GM21786 (cell line): ENCODE data around the gene CRADD.

Source experiments
- ATAC-seq: cut with Tn5 transposase; IDR thresholded peaks from one replicate; pipeline ENCODE4 v1.9.1; 2021; ENCODE audit not compliant: unreplicated experiment

Gene CRADD

DNA sequence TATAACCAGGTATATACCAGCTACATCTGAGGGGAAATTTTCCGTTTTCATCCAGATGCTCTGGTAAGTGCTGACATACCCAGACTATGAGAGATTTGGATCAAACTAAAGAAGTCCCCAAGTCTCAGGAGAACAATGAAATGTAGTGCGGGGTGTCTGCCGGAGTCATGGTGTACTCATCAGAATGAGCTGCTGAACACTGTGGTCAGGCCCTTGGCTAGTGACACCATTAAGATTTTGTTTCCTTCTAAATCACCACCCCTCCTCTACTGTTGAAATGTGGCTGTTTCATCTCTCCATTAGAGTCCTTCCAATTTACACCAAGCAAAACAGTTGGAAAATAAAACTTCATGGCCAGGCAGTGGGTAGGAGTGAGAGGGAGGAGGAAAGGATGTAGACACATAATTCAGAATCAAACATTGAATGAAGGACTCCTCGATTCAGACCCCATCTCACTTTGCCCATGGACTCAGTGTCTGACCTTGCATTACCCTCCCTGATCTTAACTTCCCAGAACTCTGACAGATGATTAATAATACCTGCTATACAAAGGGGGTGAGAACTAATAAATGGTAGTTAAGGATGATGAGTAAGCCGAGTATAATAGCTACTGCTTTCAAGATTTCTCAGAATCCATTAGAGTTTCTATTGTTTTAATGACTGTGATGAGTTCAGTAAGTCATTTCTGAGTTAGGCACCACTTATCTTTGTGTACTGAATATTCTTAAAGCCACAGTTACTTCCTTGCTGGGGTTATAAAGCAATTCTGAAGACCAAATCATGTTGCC, 127.4 kb downstream of the CRADD start:
- ATAC-seq: no peak

DNA sequence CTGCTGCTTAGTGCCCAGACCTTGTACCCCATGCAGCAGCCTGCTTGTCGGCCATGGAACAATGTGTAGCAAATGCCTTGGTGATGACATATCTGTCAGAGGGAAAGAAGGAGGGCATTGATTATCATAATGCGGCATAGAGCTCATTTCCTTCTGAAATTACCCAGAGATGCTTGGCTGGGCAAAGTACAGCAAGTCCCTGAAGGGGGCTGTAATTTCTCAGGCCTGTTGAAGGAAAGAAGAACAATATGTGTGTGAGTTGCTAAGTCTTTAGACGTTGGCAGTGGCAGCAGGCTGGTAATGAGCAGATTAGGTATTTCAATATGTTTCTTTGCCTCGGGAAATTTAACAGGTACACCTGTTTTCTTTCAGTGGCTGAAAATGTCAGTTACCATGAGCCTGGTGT, 128.6 kb downstream of the CRADD start:
- ATAC-seq: no peak

DNA sequence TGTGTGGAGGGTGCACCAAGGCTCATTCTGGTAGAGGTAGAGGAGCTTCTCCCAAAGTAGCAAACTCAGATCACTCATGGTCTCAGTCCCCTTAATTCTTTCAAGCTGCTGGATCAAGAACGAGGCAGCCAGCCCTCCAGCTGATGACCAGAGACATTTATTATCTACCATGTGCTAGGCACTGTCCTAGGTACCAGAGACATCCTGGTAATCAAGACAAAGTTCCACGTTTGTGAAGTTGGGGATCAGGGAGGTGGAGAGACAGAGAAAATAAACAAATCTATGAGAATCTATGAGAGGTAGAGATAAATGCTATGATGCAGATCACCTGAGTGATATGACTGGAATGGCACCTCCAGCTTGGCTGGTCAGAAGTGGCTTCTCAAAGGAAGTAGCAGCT, 130.2 kb downstream of the CRADD start:
- no peak for ATAC-seq

DNA sequence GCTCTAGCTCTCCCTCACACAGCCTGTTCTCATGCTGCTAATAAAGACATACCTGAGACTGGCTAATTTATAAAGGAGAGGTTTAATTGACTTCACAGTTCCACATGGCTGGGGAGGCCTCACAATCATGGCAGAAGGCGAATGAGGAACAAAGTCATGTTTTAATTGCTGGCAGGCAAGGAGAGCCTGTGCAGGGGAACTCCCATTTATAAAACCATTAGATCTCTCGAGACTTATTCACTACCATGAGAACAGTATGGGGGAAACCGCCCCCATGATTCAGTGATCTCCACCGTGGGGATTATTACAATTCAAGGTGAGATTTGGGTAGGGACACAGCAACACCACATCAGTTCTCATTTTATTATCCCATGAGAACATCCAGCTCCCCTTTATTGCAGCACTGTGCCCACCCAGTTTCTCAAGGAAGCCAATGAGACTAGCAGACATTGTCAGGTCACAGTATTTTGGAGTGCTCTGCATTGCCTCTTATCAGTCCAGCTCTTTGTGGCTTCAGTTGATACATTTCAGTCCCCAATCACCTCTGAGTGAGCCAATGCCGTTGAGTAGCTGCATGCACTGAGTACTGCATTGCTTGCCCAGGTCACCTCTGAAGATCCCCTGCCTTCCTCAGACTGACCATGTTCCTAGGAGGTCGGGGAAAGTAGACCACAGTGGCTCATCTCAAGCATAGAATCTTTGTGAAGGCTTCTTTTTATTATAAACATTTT, 131.2 kb downstream of the CRADD start:
- ATAC-seq: no peak

DNA sequence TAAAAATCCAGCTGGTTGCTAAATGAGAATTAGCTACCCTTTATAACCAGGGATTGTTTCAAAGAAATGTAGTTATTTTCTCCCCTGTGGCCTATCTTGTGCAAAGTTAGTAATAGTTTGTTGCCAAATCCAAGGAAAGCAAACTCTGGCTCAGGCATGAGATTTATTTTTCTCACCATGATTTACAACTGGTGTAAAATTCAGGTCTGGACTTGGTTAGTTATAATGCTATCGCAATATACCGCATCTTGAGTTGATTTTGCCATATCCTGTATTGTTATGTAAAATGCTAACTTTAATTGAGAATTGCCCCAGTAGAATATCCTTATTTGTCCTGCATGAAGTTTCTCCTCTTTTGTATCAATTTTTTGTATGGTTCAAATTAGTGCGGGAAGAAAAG, 135.5 kb downstream of the CRADD start:
- ATAC-seq: no peak

DNA sequence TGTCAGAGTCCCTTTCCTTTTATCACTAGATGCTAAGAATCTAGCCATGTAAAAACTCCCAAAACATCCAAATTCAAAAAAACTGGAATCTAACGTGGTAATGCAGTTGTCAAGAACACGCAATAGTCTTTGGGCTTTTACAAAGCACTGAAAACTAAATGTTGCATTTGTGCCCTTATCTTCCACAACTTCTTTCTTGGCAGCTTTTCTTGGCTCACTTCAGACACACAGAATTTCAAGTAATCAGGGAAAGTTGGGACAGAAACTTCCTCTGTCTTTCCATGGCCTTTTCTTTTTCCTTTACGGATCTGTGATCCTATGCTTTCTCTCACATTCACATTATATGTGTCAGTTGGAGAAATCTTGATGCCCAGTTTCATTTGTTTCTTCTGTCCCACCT, 136.0 kb downstream of the CRADD start:
- no peak for ATAC-seq

DNA sequence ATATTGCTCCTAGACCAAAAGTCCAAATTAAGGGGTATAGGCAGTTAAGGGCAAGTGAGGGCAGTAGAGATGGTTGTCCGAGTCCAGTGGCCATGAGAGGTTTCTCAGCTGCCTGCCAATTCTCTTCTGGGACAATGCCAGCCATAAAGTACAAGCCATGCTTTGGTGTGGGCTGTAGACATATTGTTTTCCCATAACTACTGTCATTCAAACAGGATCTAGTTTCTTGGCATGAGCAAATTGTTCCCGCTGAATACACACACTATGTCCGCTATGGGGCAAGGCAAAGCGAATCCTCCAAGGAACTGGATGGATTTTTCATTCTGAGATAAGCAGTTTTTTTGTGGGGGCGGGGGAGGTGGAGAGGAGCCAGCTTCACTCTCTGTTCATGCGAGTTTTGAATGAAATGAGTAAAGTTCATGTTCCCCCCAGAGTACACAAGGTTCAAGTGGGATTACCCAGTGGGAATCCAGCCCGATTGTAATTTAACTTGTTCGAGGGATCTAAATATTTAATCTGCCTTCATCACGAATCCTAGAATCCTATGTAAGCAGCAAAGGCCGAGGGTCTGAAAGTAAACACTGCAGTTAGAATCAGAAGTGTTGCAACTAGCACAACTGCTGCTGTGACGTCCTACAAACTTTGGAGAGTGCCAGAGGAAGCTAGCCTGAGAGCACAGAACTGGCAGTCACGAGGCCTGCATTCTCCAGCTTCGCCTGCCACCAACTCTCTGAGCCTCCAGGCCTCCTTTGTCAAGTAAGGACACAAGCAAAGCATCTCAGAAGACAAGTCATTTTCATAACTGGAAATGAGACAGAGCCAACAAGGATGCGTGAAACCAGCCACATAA, 137.0 kb downstream of the CRADD start:
- ATAC-seq: no peak

DNA sequence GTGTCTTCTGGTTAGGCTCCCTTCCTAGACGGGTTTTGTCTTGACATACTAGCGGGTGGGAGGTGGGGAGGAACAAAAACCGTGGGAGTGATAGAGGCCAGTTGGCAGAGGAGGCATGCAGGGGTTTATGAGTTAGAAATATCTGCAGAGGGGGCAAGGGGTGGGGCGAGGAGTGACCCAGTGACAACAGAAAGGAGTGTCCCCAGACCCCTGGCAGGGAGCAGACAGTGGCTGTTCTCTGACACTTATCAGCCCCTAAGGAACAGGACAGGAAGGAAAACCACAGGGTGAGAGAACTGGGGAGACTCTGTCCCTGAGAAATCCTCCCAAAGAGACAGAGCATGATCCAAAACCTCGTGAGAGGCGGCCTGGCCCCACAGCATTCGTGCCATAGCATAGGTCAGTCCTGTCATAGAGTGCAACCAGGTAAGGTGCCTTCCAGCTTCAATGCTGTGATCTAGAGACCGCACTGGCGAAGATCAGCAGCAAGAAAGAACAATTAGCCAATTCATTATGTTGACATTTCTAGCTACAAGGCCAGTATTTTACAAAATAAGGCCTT, 141.4 kb downstream of the CRADD start:
- no peak for ATAC-seq

DNA sequence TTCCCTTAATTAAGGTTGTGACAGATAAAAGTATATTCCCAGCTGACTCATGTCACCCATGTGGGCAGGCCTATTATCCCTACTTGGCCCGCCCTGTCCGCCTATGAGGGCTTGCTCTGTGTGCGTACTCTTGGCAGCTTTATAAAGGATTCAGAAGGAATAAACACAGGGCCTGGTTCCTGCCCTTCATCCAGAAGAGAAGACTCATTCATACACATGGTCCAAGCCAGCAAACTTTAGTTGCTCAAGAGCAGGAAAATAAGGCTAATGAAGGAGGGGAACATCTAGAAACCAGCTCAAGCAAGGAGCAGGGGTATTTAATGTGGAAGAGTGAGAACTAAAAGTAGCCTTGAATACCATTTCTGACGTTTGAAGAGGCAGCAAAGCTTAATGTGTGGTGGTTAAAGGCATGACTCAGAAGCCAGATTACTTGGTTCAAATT, 141.9 kb downstream of the CRADD start:
- ATAC-seq: no peak

DNA sequence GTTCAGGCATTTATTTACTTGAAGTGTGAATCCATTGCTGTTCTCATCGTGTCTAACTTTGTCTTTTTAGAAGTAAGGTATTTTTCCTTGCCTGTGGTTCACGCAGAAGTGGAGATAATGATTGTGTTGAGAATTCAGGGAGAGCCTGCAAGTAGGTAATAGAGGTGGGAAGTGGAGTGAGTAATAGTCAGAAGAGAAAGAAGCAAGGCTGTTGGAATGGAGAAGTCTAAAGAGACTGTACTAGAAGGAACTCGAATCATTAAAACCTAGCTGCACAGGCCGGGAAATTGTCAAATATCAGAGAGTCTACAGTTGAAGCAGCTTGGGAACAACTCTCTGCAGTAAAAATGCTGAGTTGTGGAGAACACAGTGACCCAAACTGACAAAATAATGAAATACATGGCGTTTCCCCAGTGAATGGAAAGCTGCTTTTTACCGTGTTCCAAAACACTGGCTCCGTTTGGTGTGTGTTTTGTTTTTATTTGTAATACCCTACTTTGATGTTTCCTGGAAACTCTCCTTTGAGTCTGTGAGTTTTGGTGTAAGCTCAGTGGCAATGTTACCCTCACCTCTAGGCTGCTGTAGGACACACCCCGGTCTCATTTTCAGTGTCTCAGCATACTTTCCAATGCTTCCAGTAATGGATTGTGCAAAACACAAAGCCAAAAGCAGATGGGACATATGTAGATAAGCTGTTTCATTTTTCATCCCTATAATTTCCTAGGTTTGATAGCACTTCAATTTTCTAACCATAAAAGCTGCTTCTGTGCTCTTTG, 146.6 kb downstream of the CRADD start:
- no peak for ATAC-seq

DNA sequence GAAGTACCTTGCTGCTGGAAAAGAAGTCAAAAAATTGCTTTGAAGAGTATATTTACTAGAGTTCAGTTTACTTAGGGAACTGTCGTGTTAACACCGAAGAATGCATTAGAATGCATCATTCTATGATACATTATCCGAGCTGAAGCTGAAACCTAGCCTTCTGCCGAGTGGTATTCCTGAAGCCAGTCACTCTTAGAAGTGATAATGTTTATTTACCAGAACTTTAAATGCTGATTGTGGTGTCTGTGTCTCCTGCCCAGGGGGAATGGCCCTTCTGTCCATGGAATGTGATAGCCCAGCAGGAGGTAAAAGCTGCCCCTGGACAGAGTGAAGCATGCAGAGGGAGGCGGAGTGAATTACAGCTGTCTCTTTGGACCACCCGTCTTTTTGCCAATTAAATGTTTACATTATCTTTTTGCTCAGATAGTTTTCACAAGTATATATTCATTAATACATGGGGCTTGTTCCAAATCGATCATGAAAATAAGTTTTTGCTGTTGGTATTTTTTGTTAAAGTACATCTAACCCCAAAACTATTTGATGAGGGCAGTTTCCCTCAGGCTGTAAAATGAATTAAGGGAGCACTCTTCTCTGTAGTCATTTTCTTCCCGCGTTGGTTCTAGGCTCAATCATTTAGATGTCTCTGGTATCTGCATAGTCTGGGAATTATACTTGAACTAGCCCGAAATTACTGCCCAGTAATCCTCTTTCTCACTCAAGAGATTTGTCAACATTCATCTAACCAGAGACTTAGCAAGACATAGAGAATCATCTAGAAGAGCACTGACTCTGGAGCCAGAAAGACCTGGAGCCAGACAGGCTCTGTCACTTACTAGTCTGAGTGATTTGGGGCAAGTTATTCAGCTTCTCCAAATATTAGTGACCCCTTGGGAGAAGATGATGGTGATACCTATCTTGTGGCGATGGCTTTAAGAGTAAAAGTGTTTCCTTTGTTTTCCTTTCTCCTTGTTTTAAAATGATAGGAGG, 147.6 kb downstream of the CRADD start:
- no peak for ATAC-seq

DNA sequence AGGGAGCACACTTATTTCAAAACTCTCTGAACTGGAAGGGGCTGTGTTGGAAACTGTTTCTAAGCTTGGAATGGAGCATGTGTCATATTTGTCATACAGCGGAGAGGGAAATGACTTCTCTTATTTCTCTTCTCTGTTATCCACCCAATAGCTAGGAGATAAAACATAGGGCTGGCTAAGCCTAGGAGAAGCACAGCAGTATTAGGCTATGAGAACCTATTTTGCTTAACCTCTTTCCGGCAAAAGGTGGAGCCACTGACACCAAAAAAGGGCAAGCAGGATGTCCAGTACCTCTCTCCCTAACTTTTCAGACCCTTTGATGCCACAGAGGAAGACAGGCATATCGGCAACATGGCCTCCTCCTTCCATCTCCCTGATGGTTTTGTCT, 148.3 kb downstream of the CRADD start:
- ATAC-seq: no peak

DNA sequence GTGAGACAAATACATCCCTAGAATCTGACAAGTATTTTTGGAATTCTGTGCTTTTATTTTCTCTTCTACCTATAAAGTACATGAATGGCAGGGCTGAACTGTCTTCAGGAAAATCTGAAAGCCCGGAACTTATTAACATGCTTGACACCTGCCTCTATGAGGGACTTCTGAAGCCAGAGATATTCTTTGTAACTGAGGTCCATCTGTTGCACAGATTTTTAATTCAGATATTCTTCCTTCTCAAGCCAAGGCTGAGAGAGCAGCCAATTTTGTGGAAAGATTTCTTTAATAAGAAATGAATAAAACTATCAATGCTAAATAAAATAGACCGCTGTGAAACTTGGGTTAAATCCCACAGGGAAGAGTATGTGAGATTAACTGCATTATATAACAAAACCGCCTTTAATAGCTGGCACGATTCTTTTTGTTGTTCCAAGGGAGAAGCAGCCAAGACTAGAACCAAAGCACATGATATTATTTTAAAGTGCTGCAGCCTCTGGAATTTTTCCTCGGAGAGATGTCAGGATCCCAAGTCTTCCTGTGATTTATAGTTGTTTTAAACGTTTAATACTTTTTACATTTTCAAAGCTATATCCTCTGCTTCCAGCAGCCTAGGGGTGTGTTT, 148.9 kb downstream of the CRADD start:
- ATAC-seq: no peak

DNA sequence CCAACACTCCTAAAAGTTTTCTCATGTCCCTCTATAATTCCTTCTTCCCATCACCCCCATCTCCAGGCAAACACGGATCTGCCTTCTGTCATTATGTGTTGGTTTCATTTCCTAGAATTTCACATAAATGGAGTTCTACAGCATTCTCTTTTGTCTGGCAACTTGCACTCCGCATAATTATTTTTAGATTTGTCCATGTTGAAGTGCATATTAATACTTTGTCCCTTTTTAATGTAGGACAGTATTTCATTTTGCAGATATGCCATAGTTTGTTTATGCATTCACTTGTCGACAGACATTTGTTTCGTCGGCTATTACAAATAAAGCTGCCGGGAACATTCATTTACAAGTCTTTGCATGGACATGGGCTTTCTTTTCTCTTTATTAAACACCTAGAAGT, 150.0 kb downstream of the CRADD start:
- no peak for ATAC-seq

DNA sequence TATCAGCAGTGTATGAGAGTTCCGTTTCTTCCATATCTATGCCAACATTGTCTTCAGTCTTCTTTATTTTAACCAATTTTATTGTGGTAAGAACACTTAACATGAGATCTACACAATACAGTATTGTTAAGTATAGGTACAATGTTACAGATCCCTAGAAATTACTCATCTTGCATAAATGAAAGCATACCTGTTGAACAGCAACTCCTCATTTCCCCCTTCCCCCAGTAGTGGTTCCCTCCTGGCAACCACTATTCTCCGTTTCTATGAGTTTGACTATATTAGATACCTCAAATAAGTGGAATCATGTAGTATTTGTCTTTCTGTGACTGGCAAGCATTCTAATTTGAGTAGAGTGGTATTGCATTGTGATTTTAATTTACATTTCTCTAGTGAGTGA, 150.5 kb downstream of the CRADD start:
- ATAC-seq: no peak

DNA sequence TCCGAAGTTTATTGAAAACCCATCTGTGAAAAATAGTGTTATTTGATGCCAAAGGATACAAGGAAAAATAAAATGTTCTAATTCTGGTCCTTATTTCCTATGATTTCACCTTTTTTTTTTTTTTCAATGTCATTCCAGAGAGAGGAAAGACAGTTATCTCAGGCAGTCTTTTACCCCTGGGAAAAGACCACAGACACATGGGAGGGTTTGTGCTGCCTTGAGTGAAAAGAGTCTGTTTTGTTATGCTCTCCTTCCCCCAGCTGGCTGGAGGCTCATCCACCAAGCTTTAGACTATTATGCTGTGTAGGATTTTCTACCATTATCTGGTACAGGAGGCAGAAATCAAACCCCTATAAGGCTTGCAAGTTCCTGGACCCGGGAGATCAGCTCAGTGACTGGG, 151.8 kb downstream of the CRADD start:
- ATAC-seq: no peak

DNA sequence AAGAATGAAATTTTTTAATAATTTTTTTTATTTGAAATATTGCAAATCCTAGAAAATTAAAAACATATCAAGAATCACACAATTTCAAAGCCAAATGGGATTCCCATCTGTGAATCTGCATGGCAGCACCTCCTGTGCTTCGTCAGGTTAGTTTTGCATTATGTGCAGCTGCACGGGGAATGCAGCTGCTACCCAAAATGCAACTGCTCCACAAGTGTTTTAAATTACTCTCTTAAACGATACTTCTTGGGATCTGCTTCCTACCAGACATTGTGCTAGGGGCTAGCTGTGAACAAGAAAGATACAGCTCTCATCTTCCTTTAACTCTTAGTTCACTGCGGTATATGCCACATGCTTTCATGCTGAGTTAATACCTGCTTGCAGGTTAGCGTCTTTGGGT, 154.2 kb downstream of the CRADD start:
- ATAC-seq: no peak

DNA sequence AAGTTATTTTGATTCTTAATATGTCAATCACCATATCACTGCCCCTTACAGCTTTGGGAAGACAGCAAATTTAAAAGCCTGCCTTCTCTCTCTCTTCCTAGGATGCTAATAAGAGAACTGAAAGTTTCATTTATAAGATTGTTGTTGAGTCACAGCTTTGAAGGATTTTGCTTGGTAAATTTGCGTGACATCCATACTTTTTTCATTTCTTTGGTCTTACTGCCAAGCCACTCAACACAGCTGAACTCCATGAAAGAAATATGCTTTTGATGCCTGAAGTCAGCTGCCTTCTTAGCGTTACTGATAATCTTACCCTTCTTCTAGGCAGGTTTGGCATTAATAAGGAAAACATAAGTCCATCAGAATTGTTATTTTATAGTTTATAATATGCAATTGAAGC, 155.0 kb downstream of the CRADD start:
- no peak for ATAC-seq

DNA sequence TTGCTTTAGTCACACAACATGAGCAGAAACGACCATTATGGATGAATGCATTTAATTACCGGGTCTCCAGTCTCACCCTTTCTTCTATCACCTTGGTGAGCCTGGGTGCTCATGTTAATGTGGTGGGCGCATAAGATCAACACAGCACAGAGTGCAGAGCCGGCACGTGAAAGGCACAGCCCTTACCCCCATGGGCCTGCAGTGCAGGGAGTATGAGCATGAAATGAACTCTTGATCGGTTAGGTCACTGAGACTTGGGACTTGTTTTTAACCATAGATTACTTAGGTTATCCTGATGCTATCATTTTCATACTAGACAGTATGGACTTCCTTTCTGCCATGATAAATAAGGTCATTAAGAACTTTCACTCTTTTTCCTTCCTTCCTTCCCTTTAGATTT, 156.8 kb downstream of the CRADD start:
- ATAC-seq: no peak
